Upper lobe of left lung (tissue), 4 donors: ENCODE measurements around the gene UNC5C.

Source experiments
- EP300 ChIP-seq, 4 donors: sonication (generic); formaldehyde crosslinking; IDR thresholded peaks; one replicate each; pipeline ENCODE4 v1.5.1; 2017; ENCODE audit warnings: antibody characterized with exemption in 4 of 4, control low read depth in 2 of 4
- POLR2A ChIP-seq, 4 donors: fragments of 450-650 bp; IDR thresholded peaks; one replicate each; pipeline ENCODE4 v1.5.1; 2016 to 2017; ENCODE audit warnings: antibody characterized with exemption in 4 of 4, mild to moderate bottlenecking in 2 of 4
- POLR2AphosphoS5 ChIP-seq, 2 donors: sonication (generic); formaldehyde crosslinking; IDR thresholded peaks; one replicate each; pipeline ENCODE4 v1.5.1; 2017; ENCODE audit warnings: antibody characterized with exemption in 2 of 2
- TF ChIP-seq, protein P1 (sequence below), 6 experiments: fragments of 450-650 bp in 4 of 6; fragments of 200-600 bp in 2 of 6; sonication (generic) in 2 of 6; IDR thresholded peaks; one replicate each; pipeline ENCODE4 v1.5.1; 2016 to 2019; ENCODE audit warnings: antibody characterized with exemption in 6 of 6

DNA sequence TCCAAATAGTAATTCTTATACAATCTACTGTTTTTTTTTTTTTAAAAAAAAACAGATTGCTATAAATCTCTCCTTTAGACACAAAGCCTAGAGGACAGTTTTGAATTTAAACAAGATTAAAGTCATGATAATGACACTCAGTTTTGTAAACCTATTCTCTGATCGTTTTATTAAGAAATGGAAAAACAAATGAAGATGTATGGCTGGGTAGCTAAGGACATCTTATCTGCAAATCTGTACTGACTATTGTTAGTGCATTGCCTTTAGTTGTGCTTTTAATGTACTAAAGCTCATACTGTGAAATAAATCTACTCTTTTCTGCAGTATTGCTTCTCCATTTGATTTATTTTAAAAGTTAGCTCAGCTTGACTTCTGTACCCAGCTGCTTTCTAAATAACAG lies 155.0 kb downstream of the UNC5C start:
- TF ChIP-seq EP300 (IDR thresholded peaks at IDR 0.05) (no peak), POLR2A (IDR thresholded peaks at IDR 0.05) (no peak), POLR2AphosphoS5 (IDR thresholded peaks at IDR 0.05) (no peak)
- TF ChIP-seq, protein P1, sequence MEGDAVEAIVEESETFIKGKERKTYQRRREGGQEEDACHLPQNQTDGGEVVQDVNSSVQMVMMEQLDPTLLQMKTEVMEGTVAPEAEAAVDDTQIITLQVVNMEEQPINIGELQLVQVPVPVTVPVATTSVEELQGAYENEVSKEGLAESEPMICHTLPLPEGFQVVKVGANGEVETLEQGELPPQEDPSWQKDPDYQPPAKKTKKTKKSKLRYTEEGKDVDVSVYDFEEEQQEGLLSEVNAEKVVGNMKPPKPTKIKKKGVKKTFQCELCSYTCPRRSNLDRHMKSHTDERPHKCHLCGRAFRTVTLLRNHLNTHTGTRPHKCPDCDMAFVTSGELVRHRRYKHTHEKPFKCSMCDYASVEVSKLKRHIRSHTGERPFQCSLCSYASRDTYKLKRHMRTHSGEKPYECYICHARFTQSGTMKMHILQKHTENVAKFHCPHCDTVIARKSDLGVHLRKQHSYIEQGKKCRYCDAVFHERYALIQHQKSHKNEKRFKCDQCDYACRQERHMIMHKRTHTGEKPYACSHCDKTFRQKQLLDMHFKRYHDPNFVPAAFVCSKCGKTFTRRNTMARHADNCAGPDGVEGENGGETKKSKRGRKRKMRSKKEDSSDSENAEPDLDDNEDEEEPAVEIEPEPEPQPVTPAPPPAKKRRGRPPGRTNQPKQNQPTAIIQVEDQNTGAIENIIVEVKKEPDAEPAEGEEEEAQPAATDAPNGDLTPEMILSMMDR (IDR thresholded peaks at IDR 0.05) = no peak
